Measurements from ENCODE around the gene SPOCK1. TPM values are rescaled to one million over a fixed set of nuclear protein-coding genes. Genes with fewer than 3 reads are reported as not detected.

The SPOCK1 gene
- total RNA-seq, 1 donor from 2014 or later: 28.6 TPM

DNA sequence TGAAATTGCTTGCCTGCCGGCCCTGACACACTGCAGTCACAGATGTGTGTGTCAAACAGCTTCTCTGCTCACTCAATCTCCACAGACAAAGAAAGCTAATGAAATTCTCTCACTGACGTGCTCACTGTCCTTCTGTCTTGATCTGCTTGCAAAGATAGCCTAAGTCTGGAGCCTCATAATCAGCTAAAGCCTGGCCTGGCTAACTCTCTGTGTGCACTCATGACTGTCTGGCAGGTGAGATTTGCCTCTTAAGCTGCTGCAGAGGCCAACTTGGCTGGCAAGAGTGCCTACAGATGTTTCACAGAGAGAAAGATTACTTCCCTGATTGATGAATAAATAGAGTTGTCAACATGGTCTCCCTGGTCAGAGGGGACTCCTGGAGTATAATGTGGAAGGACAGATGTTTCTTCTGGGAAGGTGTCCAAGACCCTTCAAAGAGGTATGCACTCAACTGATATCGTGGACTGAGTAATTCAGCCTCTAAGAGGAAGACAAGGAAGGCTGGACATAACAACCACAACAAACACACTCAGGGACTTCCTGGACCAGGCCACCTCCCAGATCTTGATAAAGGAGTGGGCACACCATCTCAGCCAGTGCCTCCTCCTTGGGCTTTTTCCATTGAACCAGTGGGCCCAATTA, 362.0 kb downstream of the SPOCK1 start:
- no peak for DNase-seq
- Histone ChIP-seq H3K4me1 (peaks cover 8% of the 10 kb centered on the region), H3K27me3 (ENCODE audit: low read depth) (no peaks in the 10 kb centered on the region), H3K36me3 (no peaks in the 10 kb centered on the region), H3K27ac (replicated peaks) (no peak overlapping the region), H3K9me3 (replicated peaks) (no peaks in the 10 kb centered on the region), H3K4me3 (no peak overlapping the region)
- TF ChIP-seq, protein P1, sequence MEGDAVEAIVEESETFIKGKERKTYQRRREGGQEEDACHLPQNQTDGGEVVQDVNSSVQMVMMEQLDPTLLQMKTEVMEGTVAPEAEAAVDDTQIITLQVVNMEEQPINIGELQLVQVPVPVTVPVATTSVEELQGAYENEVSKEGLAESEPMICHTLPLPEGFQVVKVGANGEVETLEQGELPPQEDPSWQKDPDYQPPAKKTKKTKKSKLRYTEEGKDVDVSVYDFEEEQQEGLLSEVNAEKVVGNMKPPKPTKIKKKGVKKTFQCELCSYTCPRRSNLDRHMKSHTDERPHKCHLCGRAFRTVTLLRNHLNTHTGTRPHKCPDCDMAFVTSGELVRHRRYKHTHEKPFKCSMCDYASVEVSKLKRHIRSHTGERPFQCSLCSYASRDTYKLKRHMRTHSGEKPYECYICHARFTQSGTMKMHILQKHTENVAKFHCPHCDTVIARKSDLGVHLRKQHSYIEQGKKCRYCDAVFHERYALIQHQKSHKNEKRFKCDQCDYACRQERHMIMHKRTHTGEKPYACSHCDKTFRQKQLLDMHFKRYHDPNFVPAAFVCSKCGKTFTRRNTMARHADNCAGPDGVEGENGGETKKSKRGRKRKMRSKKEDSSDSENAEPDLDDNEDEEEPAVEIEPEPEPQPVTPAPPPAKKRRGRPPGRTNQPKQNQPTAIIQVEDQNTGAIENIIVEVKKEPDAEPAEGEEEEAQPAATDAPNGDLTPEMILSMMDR (IDR thresholded peaks at IDR 0.05; ENCODE audit: borderline replicate concordance): no peak
- intact Hi-C loops (cut with micrococcal nuclease): no loop called here

GRCh38 chr5:137134920-137135532, 364.1 kb downstream of the SPOCK1 start:
- TF ChIP-seq, protein P1 (IDR thresholded peaks at IDR 0.05; ENCODE audit: borderline replicate concordance): no peak
- Histone ChIP-seq H3K27me3 (ENCODE audit: low read depth) (peaks cover 8% of the 10 kb centered on the region), H3K9me3 (replicated peaks) (no peaks in the 10 kb centered on the region), H3K27ac (replicated peaks) (no peak overlapping the region), H3K4me1 (peaks cover 8% of the 10 kb centered on the region), H3K36me3 (no peaks in the 10 kb centered on the region), H3K4me3 (no peak overlapping the region)
- no peak for DNase-seq
- intact Hi-C loops (cut with micrococcal nuclease): no loop called here

GRCh38 chr5:137129886-137130680, 369.0 kb downstream of the SPOCK1 start:
- H3K36me3 ChIP-seq: no peaks in the 10 kb centered on the region
- intact Hi-C loops (cut with micrococcal nuclease): no loop called here
- TF ChIP-seq, protein P1 (IDR thresholded peaks at IDR 0.05; ENCODE audit: borderline replicate concordance): no peak
- H3K27ac ChIP-seq (replicated peaks): no peak overlapping the region
- H3K27me3 ChIP-seq (ENCODE audit: low read depth): peaks cover 13% of the 10 kb centered on the region
- H3K9me3 ChIP-seq (replicated peaks): no peaks in the 10 kb centered on the region
- H3K4me1 ChIP-seq: no peaks in the 10 kb centered on the region
- no peak overlapping the region for H3K4me3 ChIP-seq
- no peak for DNase-seq

DNA sequence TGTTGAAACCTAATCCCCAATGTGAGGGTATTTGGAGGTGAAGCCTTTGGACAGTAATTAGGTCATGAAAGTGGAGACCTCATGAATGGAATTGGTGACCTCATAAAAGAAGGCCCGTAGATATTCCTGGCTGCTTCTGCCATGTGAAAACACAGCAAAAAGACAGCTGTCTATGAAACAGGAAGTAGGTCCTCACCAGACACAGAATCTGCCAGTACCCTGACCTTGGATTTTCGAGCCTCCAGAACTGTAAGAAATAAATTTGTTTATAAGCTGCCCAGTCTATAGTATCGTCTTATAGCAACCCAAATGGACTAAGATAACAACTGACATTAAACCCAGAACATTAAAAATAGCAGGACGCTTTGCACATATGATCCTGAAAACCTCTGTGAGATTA, 371.1 kb downstream of the SPOCK1 start:
- H3K27me3 ChIP-seq (ENCODE audit: low read depth): peaks cover 13% of the 10 kb centered on the region
- no peak for DNase-seq
- no peaks in the 10 kb centered on the region for H3K4me1 ChIP-seq
- H3K4me3 ChIP-seq: no peak overlapping the region
- no peaks in the 10 kb centered on the region for H3K9me3 ChIP-seq (replicated peaks)
- intact Hi-C loops (cut with micrococcal nuclease): no loop called here
- no peak overlapping the region for H3K27ac ChIP-seq (replicated peaks)
- TF ChIP-seq, protein P1 (IDR thresholded peaks at IDR 0.05; ENCODE audit: borderline replicate concordance): no peak
- H3K36me3 ChIP-seq: no peaks in the 10 kb centered on the region

DNA sequence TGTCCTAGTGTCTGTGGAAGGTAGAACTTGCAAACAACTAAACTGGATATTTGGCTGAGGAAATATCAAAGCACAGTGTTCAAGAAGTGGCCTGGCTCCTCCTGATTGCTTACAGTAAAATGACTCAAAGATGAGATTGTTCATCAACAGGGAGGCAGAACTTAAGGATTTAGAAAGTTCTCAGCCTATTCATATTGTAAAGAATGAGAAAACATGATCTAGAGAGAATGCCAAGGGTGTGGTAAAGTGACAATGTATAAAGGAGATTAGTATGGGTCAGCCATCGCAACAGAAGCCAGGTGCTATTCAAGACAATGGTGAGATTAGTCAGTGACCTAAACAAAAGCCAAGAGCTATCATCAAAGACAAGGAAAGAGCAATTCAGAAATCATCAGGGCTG, 372.3 kb downstream of the SPOCK1 start:
- H3K4me1 ChIP-seq: no peaks in the 10 kb centered on the region
- no peak overlapping the region for H3K4me3 ChIP-seq
- no peak overlapping the region for H3K27ac ChIP-seq (replicated peaks)
- no peaks in the 10 kb centered on the region for H3K36me3 ChIP-seq
- H3K27me3 ChIP-seq (ENCODE audit: low read depth): peaks cover 13% of the 10 kb centered on the region
- H3K9me3 ChIP-seq (replicated peaks): no peaks in the 10 kb centered on the region
- TF ChIP-seq, protein P1 (IDR thresholded peaks at IDR 0.05; ENCODE audit: borderline replicate concordance): no peak
- intact Hi-C loops (cut with micrococcal nuclease): no loop called here
- no peak for DNase-seq

Measured in left ventricle myocardium inferior (tissue), 1 donor.